ENCODE measurements around the gene PIAS4. TPM values are rescaled to one million over a fixed set of nuclear protein-coding genes. Genes with fewer than 3 reads are reported as not detected.

The PIAS4 gene
- total and polyA plus RNA-seq, 4 donors, result 6.5 to 20.3 (median 15.9) TPM

- 70 to 77% methylated on average over 27 to 30 of the region's 30 CpGs for WGBS, 2 donors
- H3K9me3 ChIP-seq (ENCODE audit: control insufficient read depth, low read length), result no peaks in the 10 kb centered on the region
- intact Hi-C loops (cut with DNase I), result no loop called here
- H3K4me3 ChIP-seq (ENCODE audit: low read length in 2 of 2), result no peak overlapping the region
- peak overlapping the region in 1 of 2 donors; percentile 7 for H3K27ac ChIP-seq (ENCODE audit: low read depth in 1 of 2, low read length in 2 of 2)
- ATAC-seq (ENCODE audit: low FRiP score), result no peak
- DNase-seq, result peak in 1 of 2 donors; percentile 77
- no peaks in the 10 kb centered on the region for H3K4me1 ChIP-seq (ENCODE audit: control insufficient read depth in 1 of 2, insufficient read depth in 2 of 2, low read length in 2 of 2)
- no peaks in the 10 kb centered on the region for H3K27me3 ChIP-seq (ENCODE audit: control insufficient read depth in 1 of 2, insufficient read depth in 2 of 2, low read length in 1 of 2)
- no peaks in the 10 kb centered on the region for H3K36me3 ChIP-seq (ENCODE audit: control insufficient read depth in 1 of 2, insufficient read depth in 2 of 2, low read length in 1 of 2)
Observed at GRCh38 chr19:4062419-4063368, 55.2 kb downstream of the PIAS4 start.

- 37 to 44% methylated on average over 31 of the region's 31 CpGs for WGBS, 2 donors
- intact Hi-C loops (cut with DNase I), result no loop called here
Observed at GRCh38 chr19:4063369-4064148, 56.0 kb downstream of the PIAS4 start.

GRCh38 chr19:4064149-4064495 lies 56.6 kb downstream of the PIAS4 start:
- Histone ChIP-seq H3K27me3 (ENCODE audit: control insufficient read depth in 1 of 2, insufficient read depth in 2 of 2, low read length in 1 of 2) (no peaks in the 10 kb centered on the region), H3K27ac (ENCODE audit: low read depth in 1 of 2, low read length in 2 of 2) (peak overlapping the region in 1 of 2 donors; percentile 11), H3K4me3 (ENCODE audit: low read length in 2 of 2) (peak overlapping the region; percentile 59 to 66), H3K9me3 (ENCODE audit: control insufficient read depth, low read length) (no peaks in the 10 kb centered on the region), H3K4me1 (ENCODE audit: control insufficient read depth in 1 of 2, insufficient read depth in 2 of 2, low read length in 2 of 2) (no peaks in the 10 kb centered on the region), H3K36me3 (ENCODE audit: control insufficient read depth in 1 of 2, insufficient read depth in 2 of 2, low read length in 1 of 2) (no peaks in the 10 kb centered on the region)
- intact Hi-C loops (cut with DNase I), result no loop called here
- DNase-seq, result peak in 1 of 2 donors; percentile 79
- no peak for ATAC-seq (ENCODE audit: low FRiP score)
- 1 to 2% methylated on average over 22 to 24 of the region's 24 CpGs for WGBS, 2 donors

More at GRCh38 chr19:4063369-4064148, 56.0 kb downstream of the PIAS4 start:
- DNase-seq, result no peak
- peak overlapping the region; percentile 59 to 66 for H3K4me3 ChIP-seq (ENCODE audit: low read length in 2 of 2)
- ATAC-seq (ENCODE audit: low FRiP score), result no peak
- no peak overlapping the region for H3K27ac ChIP-seq (ENCODE audit: low read depth in 1 of 2, low read length in 2 of 2)
- no peaks in the 10 kb centered on the region for H3K9me3 ChIP-seq (ENCODE audit: control insufficient read depth, low read length)
- no peaks in the 10 kb centered on the region for H3K27me3 ChIP-seq (ENCODE audit: control insufficient read depth in 1 of 2, insufficient read depth in 2 of 2, low read length in 1 of 2)
- H3K36me3 ChIP-seq (ENCODE audit: control insufficient read depth in 1 of 2, insufficient read depth in 2 of 2, low read length in 1 of 2), result no peaks in the 10 kb centered on the region
- H3K4me1 ChIP-seq (ENCODE audit: control insufficient read depth in 1 of 2, insufficient read depth in 2 of 2, low read length in 2 of 2), result no peaks in the 10 kb centered on the region

- H3K36me3 ChIP-seq (ENCODE audit: control insufficient read depth in 1 of 2, insufficient read depth in 2 of 2, low read length in 1 of 2), result no peaks in the 10 kb centered on the region
- DNase-seq (peak; percentile 73 to 86), ATAC-seq (ENCODE audit: low FRiP score) (no peak)
- no peaks in the 10 kb centered on the region for H3K27me3 ChIP-seq (ENCODE audit: control insufficient read depth in 1 of 2, insufficient read depth in 2 of 2, low read length in 1 of 2)
- intact Hi-C loops (cut with DNase I), result loop anchor here in 1 of 2 donors (5.0 kb wide), 1 partner anchor 58 kb away; the partner anchor contains the start of gene MAP2K2
- peak overlapping the region; percentile 11 to 69 for H3K27ac ChIP-seq (ENCODE audit: low read depth in 1 of 2, low read length in 2 of 2)
- H3K4me1 ChIP-seq (ENCODE audit: control insufficient read depth in 1 of 2, insufficient read depth in 2 of 2, low read length in 2 of 2), result no peaks in the 10 kb centered on the region
- H3K4me3 ChIP-seq (ENCODE audit: low read length in 2 of 2), result peak overlapping the region; percentile 59 to 66
- no peaks in the 10 kb centered on the region for H3K9me3 ChIP-seq (ENCODE audit: control insufficient read depth, low read length)
- 1% methylated on average over 27 to 57 of the region's 57 CpGs for WGBS, 2 donors
Observed at GRCh38 chr19:4064496-4065260, 57.1 kb downstream of the PIAS4 start.

GRCh38 chr19:4065430-4066175 lies 58.1 kb downstream of the PIAS4 start:
- no peaks in the 10 kb centered on the region for H3K9me3 ChIP-seq (ENCODE audit: control insufficient read depth, low read length)

GRCh38 chr19:4066176-4066606 lies 58.7 kb downstream of the PIAS4 start:
- 1 to 2% methylated on average over 22 to 31 of the region's 31 CpGs for WGBS, 2 donors
- Histone ChIP-seq H3K9me3 (ENCODE audit: control insufficient read depth, low read length) (no peaks in the 10 kb centered on the region), H3K4me1 (ENCODE audit: control insufficient read depth in 1 of 2, insufficient read depth in 2 of 2, low read length in 2 of 2) (no peaks in the 10 kb centered on the region), H3K27me3 (ENCODE audit: control insufficient read depth in 1 of 2, insufficient read depth in 2 of 2, low read length in 1 of 2) (no peaks in the 10 kb centered on the region), H3K36me3 (ENCODE audit: control insufficient read depth in 1 of 2, insufficient read depth in 2 of 2, low read length in 1 of 2) (no peaks in the 10 kb centered on the region), H3K4me3 (ENCODE audit: low read length in 2 of 2) (peak overlapping the region; percentile 97 to 98), H3K27ac (ENCODE audit: low read depth in 1 of 2, low read length in 2 of 2) (peak overlapping the region; percentile 23 to 50)
- ATAC-seq (ENCODE audit: low FRiP score) (no peak), DNase-seq (peak in 1 of 2 donors; percentile 87)
- intact Hi-C loops (cut with DNase I), result loop anchor here in 1 of 2 donors (5.0 kb wide), 1 partner anchor 56 kb away; the partner anchor contains the start of gene MAP2K2

More at GRCh38 chr19:4065430-4066175, 58.1 kb downstream of the PIAS4 start:
- Histone ChIP-seq H3K4me1 (ENCODE audit: control insufficient read depth in 1 of 2, insufficient read depth in 2 of 2, low read length in 2 of 2) (no peaks in the 10 kb centered on the region), H3K27ac (ENCODE audit: low read depth in 1 of 2, low read length in 2 of 2) (peak overlapping the region in 1 of 2 donors; percentile 69), H3K36me3 (ENCODE audit: control insufficient read depth in 1 of 2, insufficient read depth in 2 of 2, low read length in 1 of 2) (no peaks in the 10 kb centered on the region), H3K4me3 (ENCODE audit: low read length in 2 of 2) (peak overlapping the region; percentile 97 to 98), H3K27me3 (ENCODE audit: control insufficient read depth in 1 of 2, insufficient read depth in 2 of 2, low read length in 1 of 2) (no peaks in the 10 kb centered on the region)
- DNase-seq, result peak; percentile 98
- 0 to 1% methylated on average over 13 to 98 of the region's 98 CpGs for WGBS, 2 donors
- peak; percentile 91 for ATAC-seq (ENCODE audit: low FRiP score)
- intact Hi-C loops (cut with DNase I), result loop anchor here in 1 of 2 donors (5.0 kb wide), 1 partner anchor 57 kb away; the partner anchor contains the start of gene MAP2K2

GRCh38 chr19:4066682-4067395 lies 59.3 kb downstream of the PIAS4 start, which contains the start of gene ZBTB7A:
Gene ZBTB7A, minus strand, starts transcription at chr19:4066899. Its CDS starts 11,667 bp downstream, at chr19:4055232.
- peak within 1 kb of the TSS; percentile 97 to 98 for H3K4me3 ChIP-seq (ENCODE audit: low read length in 2 of 2)
- intact Hi-C loops (cut with DNase I), result loop anchor here in 1 of 2 donors (5.0 kb wide), 1 partner anchor 55 kb away; the partner anchor contains the start of gene MAP2K2
- peak within 1 kb of the TSS; percentile 23 to 50 for H3K27ac ChIP-seq (ENCODE audit: low read depth in 1 of 2, low read length in 2 of 2)
- no peaks in the 10 kb centered on the region for H3K27me3 ChIP-seq (ENCODE audit: control insufficient read depth in 1 of 2, insufficient read depth in 2 of 2, low read length in 1 of 2)
- no peaks in the 10 kb centered on the region for H3K4me1 ChIP-seq (ENCODE audit: control insufficient read depth in 1 of 2, insufficient read depth in 2 of 2, low read length in 2 of 2)
- no peaks in the 10 kb centered on the region for H3K36me3 ChIP-seq (ENCODE audit: control insufficient read depth in 1 of 2, insufficient read depth in 2 of 2, low read length in 1 of 2)
- 1 to 2% methylated on average over 41 to 85 of the region's 85 CpGs for WGBS, 2 donors
- no peaks in the 10 kb centered on the region for H3K9me3 ChIP-seq (ENCODE audit: control insufficient read depth, low read length)
- peak; percentile 71 for ATAC-seq (ENCODE audit: low FRiP score)
- DNase-seq, result peak; percentile 93
